ENCODE data around the gene SLC35A3. TPM values are rescaled to one million over a fixed set of nuclear protein-coding genes. Genes with fewer than 3 reads are reported as not detected.
"Not testable (repeated sequence)": the region's sequence is repeated elsewhere in the genome, so short reads cannot be mapped to it uniquely, and the experiment has no call there.

SLC35A3 gene
- total RNA-seq, 1 experiment from 2014 or later = 28.2 TPM

- in situ Hi-C loops (cut with HindIII; ENCODE audit: low sequenced_read_pairs) = no loop called here
- no peak for DNase-seq (ENCODE audit: low spot score)
These were observed 502 bp upstream of the SLC35A3 start for GRCh38 chr1:99969260-99969728.

- no peak for DNase-seq (ENCODE audit: low spot score)
- in situ Hi-C loops (cut with HindIII; ENCODE audit: low sequenced_read_pairs) = no loop called here
These were observed 988 bp downstream of the SLC35A3 start for GRCh38 chr1:99970713-99971255.

DNA sequence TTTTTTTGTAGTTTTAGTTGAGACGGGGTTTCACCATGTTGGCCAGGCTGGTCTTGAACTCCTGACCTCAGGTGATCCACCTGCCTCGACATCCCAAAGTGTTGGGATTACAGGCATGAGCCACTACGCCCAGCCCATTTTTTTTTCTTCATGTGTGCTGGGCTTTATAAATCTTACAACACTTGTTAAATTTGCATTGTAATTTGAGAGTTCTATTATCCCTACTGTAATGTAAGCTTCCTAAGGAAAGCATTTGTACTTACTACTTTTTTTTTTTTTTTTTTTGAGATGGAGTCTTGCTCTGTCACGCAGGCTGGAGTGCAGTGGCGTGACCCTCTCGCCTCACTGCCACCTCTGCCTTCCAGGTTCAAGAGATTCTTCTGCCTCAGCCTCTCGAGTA lies 2.3 kb downstream of the SLC35A3 start:
- DNase-seq (ENCODE audit: low spot score); in situ Hi-C loops (cut with HindIII; ENCODE audit: low sequenced_read_pairs): not testable (repeated sequence)

- in situ Hi-C loops (cut with HindIII; ENCODE audit: low sequenced_read_pairs) = no loop called here
- DNase-seq (ENCODE audit: low spot score) = no peak
These were observed 5.7 kb downstream of the SLC35A3 start for GRCh38 chr1:99975529-99975928.

DNA sequence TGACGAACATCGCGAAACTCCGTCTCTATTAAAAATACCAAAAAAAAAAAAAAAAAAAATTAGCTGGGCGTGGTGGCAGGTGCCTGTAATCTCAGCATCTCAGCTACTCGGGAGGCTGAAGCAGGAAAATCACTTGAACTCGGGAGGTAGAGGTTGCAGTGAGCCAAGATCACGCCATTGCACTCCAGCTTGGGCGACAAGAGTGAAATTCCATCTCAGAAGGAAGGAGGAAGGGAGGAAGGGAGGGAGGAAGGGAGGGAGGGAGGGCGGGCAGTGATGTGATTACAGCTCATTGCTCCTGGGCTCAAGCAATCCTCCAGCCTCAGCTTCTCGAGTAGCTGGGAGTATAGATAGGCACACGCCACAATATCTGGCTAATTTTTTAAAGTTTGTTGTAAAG lies 7.5 kb downstream of the SLC35A3 start:
- in situ Hi-C loops (cut with HindIII; ENCODE audit: low sequenced_read_pairs); DNase-seq (ENCODE audit: low spot score): not testable (repeated sequence)

DNA sequence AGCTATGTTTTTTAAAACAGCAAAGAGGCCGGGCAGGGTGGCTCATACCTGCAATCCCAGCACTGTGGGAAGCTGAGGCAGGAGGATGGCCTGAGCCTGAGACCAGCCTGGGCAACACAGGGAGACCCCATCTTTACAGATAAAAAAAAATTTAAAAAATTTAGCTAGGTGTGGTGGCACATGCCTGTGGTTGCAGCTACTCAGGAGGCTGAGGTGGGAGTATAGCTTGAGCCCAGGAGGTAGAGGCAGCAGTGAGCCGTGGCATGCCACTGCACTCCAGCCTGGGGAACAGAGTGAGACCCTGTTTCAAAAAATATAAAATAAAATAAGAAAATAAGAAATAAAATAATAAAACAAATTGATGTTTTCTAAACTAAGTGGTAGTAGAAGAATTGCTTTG lies 8.4 kb downstream of the SLC35A3 start:
- in situ Hi-C loops (cut with HindIII; ENCODE audit: low sequenced_read_pairs) = no loop called here
- no peak for DNase-seq (ENCODE audit: low spot score)

DNA sequence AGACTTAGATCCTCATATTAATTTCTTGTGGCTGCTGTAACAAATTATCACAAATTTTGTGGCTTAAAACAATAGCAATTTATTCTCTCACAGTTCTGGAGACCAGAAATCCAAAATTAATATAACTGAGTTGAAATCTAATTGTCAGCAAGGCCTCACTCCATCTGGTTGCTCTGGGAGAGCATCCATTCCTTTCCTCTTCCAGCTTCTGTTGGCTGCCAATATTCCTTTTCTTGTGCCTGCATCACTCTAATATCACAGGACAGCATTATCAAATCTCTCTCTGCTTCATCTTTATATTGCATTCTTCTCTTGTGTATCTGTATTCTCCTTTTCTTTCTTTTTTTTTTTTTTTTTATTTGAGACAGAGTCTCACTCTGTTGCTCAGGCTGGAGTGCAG lies 9.3 kb downstream of the SLC35A3 start:
- in situ Hi-C loops (cut with HindIII; ENCODE audit: low sequenced_read_pairs) = no loop called here
- DNase-seq (ENCODE audit: low spot score) = peak; percentile 61

GRCh38 chr1:99980928-99981327 lies 11.1 kb downstream of the SLC35A3 start:
- in situ Hi-C loops (cut with HindIII; ENCODE audit: low sequenced_read_pairs) = no loop called here
- DNase-seq (ENCODE audit: low spot score) = no peak

DNA sequence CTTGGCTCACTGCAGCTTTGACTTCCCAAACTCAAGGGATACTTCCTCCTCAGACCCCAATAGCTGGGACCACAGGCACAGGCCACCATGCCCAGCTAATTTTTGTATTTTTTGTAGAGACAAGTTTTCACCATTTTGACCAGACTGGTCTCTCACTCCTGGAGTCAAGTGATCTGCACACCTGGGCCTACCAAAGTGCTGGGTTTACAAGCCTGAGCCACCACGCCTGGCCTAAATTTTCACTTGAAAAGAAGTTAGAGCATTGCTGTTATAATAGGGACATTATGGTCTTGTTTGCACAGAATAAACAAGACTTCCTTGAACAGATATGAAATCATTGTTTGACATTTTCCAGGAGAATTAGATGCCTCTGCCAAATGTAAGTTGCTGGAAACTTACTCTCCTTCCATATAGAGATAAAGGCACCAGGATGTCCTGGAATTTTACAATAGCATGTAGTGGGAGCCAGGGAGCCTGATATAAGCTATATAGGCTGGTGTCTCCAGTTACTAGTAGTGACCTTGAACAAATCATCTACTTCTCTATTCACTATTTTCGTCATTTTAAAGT lies 16.9 kb downstream of the SLC35A3 start:
- in situ Hi-C loops (cut with HindIII; ENCODE audit: low sequenced_read_pairs) = no loop called here
- DNase-seq (ENCODE audit: low spot score) = no peak

DNA sequence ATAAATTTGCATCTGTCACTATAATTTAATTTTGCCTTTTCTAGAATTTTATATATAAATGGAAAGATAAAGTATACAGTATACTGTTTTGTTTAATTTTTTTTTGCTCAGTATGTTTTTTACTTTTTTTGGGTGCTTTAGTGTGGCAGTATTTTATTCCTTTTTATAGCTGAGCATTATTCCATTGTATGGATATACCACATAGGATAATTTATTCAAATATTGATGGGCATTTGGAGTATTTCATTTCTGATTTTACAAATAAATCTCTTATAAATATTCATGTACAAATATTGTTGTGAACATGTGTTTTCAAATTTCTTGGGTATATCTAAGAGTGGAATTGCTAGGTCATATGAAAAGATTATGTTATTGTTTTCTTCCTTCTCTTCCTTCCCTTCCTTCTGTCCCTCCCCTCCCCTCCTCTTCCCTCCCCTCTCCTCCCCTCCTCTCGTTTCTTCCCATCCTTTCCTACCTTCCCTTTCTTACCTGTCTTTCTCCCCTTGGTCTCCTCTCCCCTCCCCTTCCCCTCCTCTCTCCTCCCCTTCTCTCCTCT lies 18.5 kb downstream of the SLC35A3 start:
- DNase-seq (ENCODE audit: low spot score) = no peak
- in situ Hi-C loops (cut with HindIII; ENCODE audit: low sequenced_read_pairs) = no loop called here

- in situ Hi-C loops (cut with HindIII; ENCODE audit: low sequenced_read_pairs) = no loop called here
- no peak for DNase-seq (ENCODE audit: low spot score)
These were observed 22.4 kb downstream of the SLC35A3 start for GRCh38 chr1:99992044-99992722.

- in situ Hi-C loops (cut with HindIII; ENCODE audit: low sequenced_read_pairs) = no loop called here
- no peak for DNase-seq (ENCODE audit: low spot score)
These were observed 23.1 kb downstream of the SLC35A3 start for GRCh38 chr1:99992760-99993467.

GRCh38 chr1:99993468-99993845 lies 23.7 kb downstream of the SLC35A3 start:
- in situ Hi-C loops (cut with HindIII; ENCODE audit: low sequenced_read_pairs) = no loop called here
- DNase-seq (ENCODE audit: low spot score) = no peak

DNA sequence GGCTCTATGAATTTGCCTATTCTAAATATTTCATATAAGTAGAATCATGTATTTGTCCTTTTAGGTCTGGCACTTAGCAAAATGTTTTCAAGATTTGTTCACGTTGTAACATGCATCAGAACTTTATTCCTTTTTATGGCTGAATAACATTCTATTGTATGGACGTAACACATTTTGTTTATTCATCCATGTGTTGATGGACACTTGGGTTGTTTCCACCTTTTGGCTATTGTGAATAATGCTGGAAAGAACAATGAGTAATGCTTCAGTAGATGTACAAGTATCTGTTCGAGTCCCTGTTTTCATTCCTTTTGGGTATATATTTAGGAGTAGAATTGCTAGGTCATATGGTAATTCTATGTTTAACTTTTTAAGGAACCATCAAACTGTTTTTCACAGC lies 24.7 kb downstream of the SLC35A3 start:
- in situ Hi-C loops (cut with HindIII; ENCODE audit: low sequenced_read_pairs) = no loop called here
- no peak for DNase-seq (ENCODE audit: low spot score)

GRCh38 chr1:99996951-99997350 lies 27.2 kb downstream of the SLC35A3 start:
- DNase-seq (ENCODE audit: low spot score) = no peak
- in situ Hi-C loops (cut with HindIII; ENCODE audit: low sequenced_read_pairs) = no loop called here

GRCh38 chr1:100001462-100001861 lies 31.7 kb downstream of the SLC35A3 start:
- DNase-seq (ENCODE audit: low spot score) = no peak
- in situ Hi-C loops (cut with HindIII; ENCODE audit: low sequenced_read_pairs) = no loop called here

DNA sequence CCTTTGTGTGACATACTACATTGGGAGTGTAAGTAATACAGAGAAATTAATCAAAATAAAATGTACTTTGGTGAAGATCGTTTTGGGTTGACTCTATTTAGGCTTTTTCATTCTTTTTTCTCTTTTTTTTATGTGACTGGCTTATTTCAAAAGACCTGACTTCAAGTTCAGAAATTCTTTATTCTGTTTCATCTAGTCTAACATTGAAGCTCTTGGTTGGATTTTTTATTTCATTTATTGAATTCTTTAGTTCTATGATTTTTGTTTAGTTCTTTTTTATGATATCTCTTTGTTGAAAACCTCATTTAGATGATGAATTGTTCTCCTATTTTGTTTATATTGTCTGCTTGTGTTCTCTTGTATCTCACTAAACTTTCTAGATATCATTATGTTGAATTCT lies 35.6 kb downstream of the SLC35A3 start:
- in situ Hi-C loops (cut with HindIII; ENCODE audit: low sequenced_read_pairs) = no loop called here

DNA sequence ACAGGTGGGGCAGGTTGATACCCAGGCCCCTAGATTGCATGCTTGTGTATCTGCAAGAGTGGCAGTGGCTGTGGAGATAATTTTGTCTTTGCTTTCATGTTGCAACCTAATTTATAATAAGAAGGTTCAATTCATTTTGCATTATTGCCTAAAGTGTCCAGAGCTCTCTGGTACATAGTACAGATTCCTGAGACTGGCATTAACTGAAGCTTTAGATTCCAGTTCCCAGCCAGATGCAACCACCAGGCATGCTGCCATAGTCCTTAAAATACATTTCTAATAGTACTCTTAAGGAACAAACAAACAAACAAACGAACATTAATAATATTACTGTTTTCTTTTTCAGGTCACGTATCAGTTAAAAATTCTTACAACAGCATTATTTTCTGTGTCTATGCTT lies 36.9 kb downstream of the SLC35A3 start:
- no peak for DNase-seq (ENCODE audit: low spot score)
- in situ Hi-C loops (cut with HindIII; ENCODE audit: low sequenced_read_pairs) = no loop called here

More for the DNA sequence above, 35.6 kb downstream of the SLC35A3 start:
- no peak for DNase-seq (ENCODE audit: low spot score)

DNA sequence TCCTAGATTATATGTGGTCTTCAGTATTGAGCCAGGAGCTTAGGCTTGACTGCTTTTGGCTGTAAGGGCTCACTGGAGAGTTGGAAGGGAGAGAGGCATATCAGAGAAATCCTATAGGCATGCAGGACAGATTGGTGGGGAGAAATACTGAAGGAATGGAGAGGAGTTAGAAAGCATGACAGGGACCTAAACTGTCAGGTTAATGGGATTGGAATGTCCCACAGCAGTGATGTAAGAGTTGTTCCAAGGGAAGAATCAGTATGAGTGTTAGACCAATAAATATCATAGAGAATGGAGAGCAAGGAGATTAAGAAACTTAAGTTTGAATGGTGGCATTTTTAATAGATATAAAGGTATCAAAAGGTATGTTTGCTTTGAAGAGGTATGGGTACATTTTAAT lies 39.7 kb downstream of the SLC35A3 start:
- in situ Hi-C loops (cut with HindIII; ENCODE audit: low sequenced_read_pairs) = no loop called here
- no peak for DNase-seq (ENCODE audit: low spot score)

GRCh38 chr1:100010804-100011203 lies 41.0 kb downstream of the SLC35A3 start:
- DNase-seq (ENCODE audit: low spot score) = no peak
- in situ Hi-C loops (cut with HindIII; ENCODE audit: low sequenced_read_pairs) = no loop called here
